ENCODE data around the gene CACNA2D2. TPM values are rescaled to one million over a fixed set of nuclear protein-coding genes. Genes with fewer than 3 reads are reported as not detected.

CACNA2D2 gene
- total RNA-seq, 5 donors from 2014 or later (not counting 1 experiment from before 2014, with no cell fraction given) = 2.6 to 8.9 (median 4.1) TPM

DNA sequence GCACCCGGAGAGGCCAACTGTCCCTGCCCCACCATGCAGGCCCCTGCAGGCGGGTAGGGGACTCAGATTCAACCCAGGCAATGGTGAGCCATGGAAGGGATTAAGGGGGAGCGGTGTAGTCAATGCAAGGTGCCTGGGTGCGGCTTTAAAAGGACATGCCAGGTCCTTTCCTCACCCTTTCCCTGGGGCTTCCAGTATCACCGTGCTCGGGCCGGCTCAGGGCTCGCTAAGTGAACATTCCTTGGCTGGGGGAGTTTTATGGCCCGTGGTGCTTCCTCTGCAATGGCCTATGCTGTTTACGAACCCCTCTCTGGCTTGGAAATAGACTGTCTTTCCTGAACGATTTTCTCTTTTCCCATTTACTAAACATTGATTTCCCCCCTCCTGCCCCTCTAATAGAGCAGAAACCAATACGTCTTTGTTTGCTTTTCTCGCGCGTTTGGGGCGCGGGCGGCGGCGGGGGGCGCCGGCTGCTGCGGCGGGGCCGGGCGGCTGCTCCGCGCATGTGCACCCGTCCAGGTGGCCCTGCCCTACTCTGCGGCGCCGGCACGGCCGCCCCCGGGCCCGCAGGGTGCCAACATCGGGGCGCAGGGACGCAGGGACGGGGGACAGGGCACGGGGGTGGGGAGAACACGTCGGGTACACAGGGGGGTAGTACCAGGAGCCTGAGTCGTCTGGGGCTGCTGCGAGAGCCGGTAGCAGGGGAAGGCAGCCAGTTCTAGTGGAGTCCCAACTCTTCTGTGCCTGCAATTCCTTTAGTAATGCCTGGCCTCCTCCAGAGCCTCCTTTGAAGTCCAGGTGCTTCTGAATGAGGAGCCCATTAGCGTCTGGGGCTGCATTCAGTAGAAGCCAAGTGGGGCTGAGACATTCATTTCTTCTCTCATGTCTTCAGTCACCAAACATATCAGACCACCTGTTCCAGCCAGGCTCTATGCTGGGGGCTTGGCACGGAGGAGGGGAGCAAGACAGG, 26.9 kb upstream of the CACNA2D2 start:
- ATAC-seq (replicated peaks in 1 of 4) (no peak), DNase-seq (no peak)
- Mint-ChIP-seq H3K36me3 (no peaks in the 10 kb centered on the region), H3K27ac (no peak overlapping the region), H3K27me3 (peaks cover 14 to 21% of the 10 kb centered on the region in 2 donors), H3K9me3 (no peaks in the 10 kb centered on the region), H3K4me3 (no peak overlapping the region), H3K4me1 (no peaks in the 10 kb centered on the region)
- no peak overlapping the region for H3K27ac ChIP-seq (ENCODE audit: low read length)
- H3K9me3 ChIP-seq = no peaks in the 10 kb centered on the region
- ChIA-PET POLR2A (no interaction called here), CTCF (no interaction called here)
- no peak overlapping the region for H3K4me3 ChIP-seq (ENCODE audit: control insufficient read depth in 1 of 2, extremely low read depth in 1 of 2, low read length in 1 of 2)
- peaks cover 0 to 75% of the 10 kb centered on the region in 2 experiments for H3K27me3 ChIP-seq (replicated peaks in 1 of 2; ENCODE audit: control insufficient read depth in 2 of 2, extremely low read depth in 1 of 2, insufficient read depth in 2 of 2, low read length in 1 of 2)
- H3K36me3 ChIP-seq (ENCODE audit: control insufficient read depth in 2 of 2, extremely low read depth in 1 of 2, insufficient read depth in 1 of 2, low read length in 1 of 2) = no peaks in the 10 kb centered on the region
- WGBS (ENCODE audit: insufficient coverage) = 18% methylated on average over 39 of the region's 48 CpGs
- no peaks in the 10 kb centered on the region for H3K4me1 ChIP-seq (ENCODE audit: control insufficient read depth in 1 of 2, extremely low read depth in 1 of 2, insufficient read depth in 2 of 2, low read length in 2 of 2)

DNA sequence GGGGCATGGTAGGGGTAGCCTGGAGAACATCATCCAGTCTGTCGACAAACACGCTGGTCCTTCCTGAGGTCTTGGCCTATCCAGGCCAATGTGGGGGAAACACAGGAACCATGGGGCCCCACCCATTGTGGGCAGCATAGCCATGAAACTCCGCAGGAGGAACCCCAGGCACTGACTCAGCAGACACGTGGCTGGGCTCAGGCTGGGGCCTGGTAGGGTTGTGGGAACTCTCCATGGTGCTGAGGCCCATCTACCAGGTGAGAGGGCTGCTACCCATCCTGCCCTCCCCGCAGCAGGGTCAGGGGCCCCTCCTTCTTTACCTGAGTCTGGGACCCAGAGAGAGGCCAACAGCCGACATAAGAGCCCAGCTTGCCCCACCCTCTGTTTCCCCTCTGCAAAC, 22.6 kb upstream of the CACNA2D2 start:
- Mint-ChIP-seq H3K27me3 (peaks cover 4 to 13% of the 10 kb centered on the region in 2 donors), H3K9me3 (no peaks in the 10 kb centered on the region), H3K4me3 (no peak overlapping the region), H3K36me3 (no peaks in the 10 kb centered on the region), H3K27ac (no peak overlapping the region), H3K4me1 (no peaks in the 10 kb centered on the region)
- DNase-seq = peak in 21 of 35 experiments; percentile 3 to 50 (median 24)
- Histone ChIP-seq H3K36me3 (ENCODE audit: control insufficient read depth in 2 of 2, extremely low read depth in 1 of 2, insufficient read depth in 1 of 2, low read length in 1 of 2) (no peaks in the 10 kb centered on the region), H3K4me3 (ENCODE audit: control insufficient read depth in 1 of 2, extremely low read depth in 1 of 2, low read length in 1 of 2) (no peak overlapping the region), H3K4me1 (ENCODE audit: control insufficient read depth in 1 of 2, extremely low read depth in 1 of 2, insufficient read depth in 2 of 2, low read length in 2 of 2) (no peaks in the 10 kb centered on the region), H3K9me3 (no peaks in the 10 kb centered on the region), H3K27ac (ENCODE audit: low read length) (no peak overlapping the region), H3K27me3 (replicated peaks in 1 of 2; ENCODE audit: control insufficient read depth in 2 of 2, extremely low read depth in 1 of 2, insufficient read depth in 2 of 2, low read length in 1 of 2) (peaks cover 0 to 46% of the 10 kb centered on the region in 2 experiments)
- ATAC-seq (replicated peaks in 1 of 4) = peak; percentile 24 to 63 (median 40)
- WGBS (ENCODE audit: insufficient coverage) = 7% methylated on average over 5 of the region's 6 CpGs
- POLR2A ChIA-PET = no interaction called here
- CTCF ChIA-PET = no interaction called here

DNA sequence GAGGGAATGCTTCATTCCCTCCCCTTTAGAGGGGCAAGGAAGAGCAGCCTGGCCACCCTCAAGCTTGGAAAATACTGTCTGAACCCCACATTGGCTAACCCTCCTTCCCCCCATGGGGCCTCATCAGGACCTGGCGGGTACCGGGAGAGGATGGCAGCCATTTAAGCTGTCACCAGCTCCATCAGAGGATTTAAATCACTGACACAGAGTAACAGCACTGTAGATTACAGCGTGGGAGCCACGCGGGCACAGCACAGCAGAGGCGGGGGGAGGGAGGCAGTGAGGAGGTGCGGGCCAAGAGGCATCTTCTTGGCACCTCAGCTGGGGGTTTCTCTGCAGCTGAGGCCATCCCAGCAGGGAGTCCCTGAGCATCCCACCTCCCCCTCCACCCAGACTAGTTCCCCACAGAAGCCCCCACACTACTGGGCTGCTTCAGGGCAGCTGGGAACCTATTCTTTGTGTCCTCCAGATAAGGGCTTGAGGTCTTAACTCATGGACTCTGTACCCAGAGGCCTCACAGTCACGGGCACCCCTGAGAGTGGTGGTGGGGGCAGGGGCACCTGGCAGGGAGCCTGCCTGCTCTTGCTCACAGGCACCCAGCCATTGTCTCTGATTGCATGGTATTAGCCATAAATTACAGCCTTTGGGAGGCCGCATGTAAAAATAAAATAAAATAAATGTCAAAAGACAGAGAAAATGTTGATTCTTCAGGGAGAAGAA, 21.9 kb upstream of the CACNA2D2 start:
- ChIA-PET POLR2A (no interaction called here), CTCF (interaction anchor here in 1 of 2 donors (0.6 kb wide), 1 partner anchor 10 kb away, joined by 5 read pairs; no protein-coding TSS in a partner anchor)
- no peaks in the 10 kb centered on the region for H3K4me1 ChIP-seq (ENCODE audit: control insufficient read depth in 1 of 2, extremely low read depth in 1 of 2, insufficient read depth in 2 of 2, low read length in 2 of 2)
- H3K27me3 ChIP-seq (replicated peaks in 1 of 2; ENCODE audit: control insufficient read depth in 2 of 2, extremely low read depth in 1 of 2, insufficient read depth in 2 of 2, low read length in 1 of 2) = peaks cover 0 to 40% of the 10 kb centered on the region in 2 experiments
- no peak for DNase-seq
- WGBS (ENCODE audit: insufficient coverage) = 61% methylated on average over 2 of the region's 9 CpGs
- H3K27ac Mint-ChIP-seq = no peak overlapping the region
- H3K27ac ChIP-seq (ENCODE audit: low read length) = no peak overlapping the region
- no peak overlapping the region for H3K4me3 ChIP-seq (ENCODE audit: control insufficient read depth in 1 of 2, extremely low read depth in 1 of 2, low read length in 1 of 2)
- H3K9me3 Mint-ChIP-seq = no peaks in the 10 kb centered on the region
- peaks cover 4 to 13% of the 10 kb centered on the region in 2 donors for H3K27me3 Mint-ChIP-seq
- no peaks in the 10 kb centered on the region for H3K9me3 ChIP-seq
- H3K36me3 ChIP-seq (ENCODE audit: control insufficient read depth in 2 of 2, extremely low read depth in 1 of 2, insufficient read depth in 1 of 2, low read length in 1 of 2) = no peaks in the 10 kb centered on the region
- no peak overlapping the region for H3K4me3 Mint-ChIP-seq
- no peaks in the 10 kb centered on the region for H3K4me1 Mint-ChIP-seq
- no peak for ATAC-seq (replicated peaks in 1 of 4)
- H3K36me3 Mint-ChIP-seq = no peaks in the 10 kb centered on the region

DNA sequence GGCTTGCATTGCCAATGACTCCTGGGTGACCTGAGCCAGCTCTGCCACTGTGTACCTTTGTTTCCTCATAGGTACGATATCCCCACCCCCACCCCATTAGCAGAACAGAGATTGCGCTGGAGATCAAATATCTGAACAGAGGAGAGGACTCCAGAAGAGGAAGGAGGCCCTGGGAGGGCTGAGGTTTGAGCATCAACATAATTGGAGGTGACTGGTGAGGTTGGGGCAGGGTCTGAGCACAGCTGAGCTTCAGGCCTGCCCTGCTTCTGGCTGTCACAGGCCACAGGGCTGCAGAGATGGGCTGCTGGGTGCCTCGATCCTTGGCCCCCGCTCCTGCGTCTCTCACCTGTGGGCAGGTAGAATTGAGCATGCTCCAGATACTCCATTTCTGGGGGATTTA, 21.3 kb upstream of the CACNA2D2 start:
- H3K36me3 Mint-ChIP-seq = no peaks in the 10 kb centered on the region
- H3K9me3 ChIP-seq = no peaks in the 10 kb centered on the region

DNA sequence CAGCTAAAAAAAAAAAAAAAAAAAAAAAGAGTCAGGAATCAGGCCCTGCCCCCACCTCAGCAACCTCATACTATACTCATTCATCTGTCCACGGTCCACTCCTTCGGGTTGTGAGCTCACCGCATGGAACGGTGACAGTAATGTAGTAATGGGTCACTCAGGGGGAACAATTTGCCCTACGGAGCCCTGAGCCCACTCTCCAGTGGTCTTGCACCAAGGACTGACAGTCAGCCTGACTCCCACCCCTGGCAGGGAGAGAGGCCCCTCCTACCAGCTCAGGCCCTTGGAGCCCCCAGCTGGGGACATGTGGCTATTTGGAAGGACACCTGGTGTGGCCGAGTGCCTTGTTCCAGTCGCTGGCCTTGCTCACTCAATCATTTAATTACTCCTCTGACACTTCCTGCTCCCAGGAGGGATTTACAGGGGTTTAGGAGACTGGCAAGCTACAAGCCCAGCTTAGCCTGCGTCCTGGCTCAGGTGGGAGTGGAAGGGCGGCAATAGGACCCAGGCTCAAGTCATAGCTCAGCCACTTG, 19.9 kb upstream of the CACNA2D2 start:
- Mint-ChIP-seq H3K27ac (no peak overlapping the region), H3K9me3 (no peaks in the 10 kb centered on the region), H3K4me3 (no peak overlapping the region), H3K4me1 (peaks cover 8 to 9% (median 8%) of the 10 kb centered on the region in 3 donors), H3K36me3 (no peaks in the 10 kb centered on the region), H3K27me3 (peaks cover 5 to 7% of the 10 kb centered on the region in 2 donors)
- no peak overlapping the region for H3K27ac ChIP-seq (ENCODE audit: low read length)
- H3K4me1 ChIP-seq (ENCODE audit: control insufficient read depth in 1 of 2, extremely low read depth in 1 of 2, insufficient read depth in 2 of 2, low read length in 2 of 2) = peaks cover 0 to 3% of the 10 kb centered on the region in 2 experiments
- ATAC-seq (replicated peaks in 1 of 4) = no peak
- no peak for DNase-seq
- H3K36me3 ChIP-seq (ENCODE audit: control insufficient read depth in 2 of 2, extremely low read depth in 1 of 2, insufficient read depth in 1 of 2, low read length in 1 of 2) = no peaks in the 10 kb centered on the region
- no peaks in the 10 kb centered on the region for H3K9me3 ChIP-seq
- H3K4me3 ChIP-seq (ENCODE audit: control insufficient read depth in 1 of 2, extremely low read depth in 1 of 2, low read length in 1 of 2) = no peak overlapping the region
- 78% methylated on average over 2 of the region's 9 CpGs for WGBS (ENCODE audit: insufficient coverage)
- ChIA-PET CTCF (interaction anchor here (0.6 to 0.7 kb wide), 3 partner anchors 9 to 1046 kb away, joined by 3 to 6 read pairs (median 3); no protein-coding TSS in a partner anchor), POLR2A (interaction anchor here in 1 of 2 donors (0.5 kb wide), 1 partner anchor 47 kb away, joined by 3 read pairs; no protein-coding TSS in a partner anchor)
- peaks cover 0 to 30% of the 10 kb centered on the region in 2 experiments for H3K27me3 ChIP-seq (replicated peaks in 1 of 2; ENCODE audit: control insufficient read depth in 2 of 2, extremely low read depth in 1 of 2, insufficient read depth in 2 of 2, low read length in 1 of 2)

More for the DNA sequence above, 21.3 kb upstream of the CACNA2D2 start:
- Mint-ChIP-seq H3K9me3 (no peaks in the 10 kb centered on the region), H3K27ac (no peak overlapping the region), H3K4me1 (peaks cover 0 to under 1% (median under 1%) of the 10 kb centered on the region in 3 donors), H3K4me3 (no peak overlapping the region), H3K27me3 (peaks cover 3 to 12% of the 10 kb centered on the region in 2 donors)
- peaks cover 0 to 35% of the 10 kb centered on the region in 2 experiments for H3K27me3 ChIP-seq (replicated peaks in 1 of 2; ENCODE audit: control insufficient read depth in 2 of 2, extremely low read depth in 1 of 2, insufficient read depth in 2 of 2, low read length in 1 of 2)
- H3K27ac ChIP-seq (ENCODE audit: low read length) = no peak overlapping the region
- ATAC-seq (replicated peaks in 1 of 4) = no peak
- no peaks in the 10 kb centered on the region for H3K36me3 ChIP-seq (ENCODE audit: control insufficient read depth in 2 of 2, extremely low read depth in 1 of 2, insufficient read depth in 1 of 2, low read length in 1 of 2)
- ChIA-PET CTCF (interaction anchor here in 1 of 2 donors (0.6 kb wide), 1 partner anchor 11 kb away, joined by 5 read pairs; no protein-coding TSS in a partner anchor), POLR2A (no interaction called here)
- no peak overlapping the region for H3K4me3 ChIP-seq (ENCODE audit: control insufficient read depth in 1 of 2, extremely low read depth in 1 of 2, low read length in 1 of 2)
- 80% methylated on average over 3 of the region's 5 CpGs for WGBS (ENCODE audit: insufficient coverage)
- DNase-seq = no peak
- no peaks in the 10 kb centered on the region for H3K4me1 ChIP-seq (ENCODE audit: control insufficient read depth in 1 of 2, extremely low read depth in 1 of 2, insufficient read depth in 2 of 2, low read length in 2 of 2)

DNA sequence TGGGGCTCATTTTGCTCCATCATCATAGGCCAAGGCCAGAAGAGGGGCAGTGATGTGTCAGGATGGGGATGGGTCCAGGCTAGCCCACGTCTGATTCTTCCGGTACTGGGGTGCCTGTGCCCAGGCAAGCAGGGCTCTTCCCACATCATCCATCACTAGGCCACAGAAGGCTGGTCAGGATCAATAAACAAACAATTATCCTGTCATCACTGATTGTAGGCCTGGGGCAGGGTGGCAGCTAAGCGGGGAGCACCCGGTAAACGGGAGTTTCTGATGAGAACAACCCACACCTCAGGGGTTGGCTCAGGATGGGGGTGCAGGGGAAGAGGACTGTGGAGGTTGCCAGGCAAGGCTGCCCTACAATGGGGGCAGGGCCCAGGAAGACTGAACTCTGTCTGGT, 18.1 kb upstream of the CACNA2D2 start:
- ChIA-PET CTCF (no interaction called here), POLR2A (no interaction called here)
- H3K4me1 ChIP-seq (ENCODE audit: control insufficient read depth in 1 of 2, extremely low read depth in 1 of 2, insufficient read depth in 2 of 2, low read length in 2 of 2) = peaks cover 0 to 3% of the 10 kb centered on the region in 2 experiments

More for the DNA sequence above, 18.1 kb upstream of the CACNA2D2 start:
- no peak overlapping the region for H3K4me3 ChIP-seq (ENCODE audit: control insufficient read depth in 1 of 2, extremely low read depth in 1 of 2, low read length in 1 of 2)
- no peaks in the 10 kb centered on the region for H3K9me3 Mint-ChIP-seq
- WGBS (ENCODE audit: insufficient coverage) = no CpG with 5 or more reads among the region's 5 CpGs
- H3K27ac ChIP-seq (ENCODE audit: low read length) = no peak overlapping the region
- no peak overlapping the region for H3K27ac Mint-ChIP-seq
- H3K4me1 Mint-ChIP-seq = peaks cover 8 to 11% (median 10%) of the 10 kb centered on the region in 3 donors
- H3K9me3 ChIP-seq = no peaks in the 10 kb centered on the region
- ATAC-seq (replicated peaks in 1 of 4) = no peak
- peaks cover 7% of the 10 kb centered on the region in 2 donors for H3K27me3 Mint-ChIP-seq
- H3K36me3 ChIP-seq (ENCODE audit: control insufficient read depth in 2 of 2, extremely low read depth in 1 of 2, insufficient read depth in 1 of 2, low read length in 1 of 2) = no peaks in the 10 kb centered on the region
- no peak overlapping the region for H3K4me3 Mint-ChIP-seq
- no peak for DNase-seq
- peaks cover 0 to 27% of the 10 kb centered on the region in 2 experiments for H3K27me3 ChIP-seq (replicated peaks in 1 of 2; ENCODE audit: control insufficient read depth in 2 of 2, extremely low read depth in 1 of 2, insufficient read depth in 2 of 2, low read length in 1 of 2)
- no peaks in the 10 kb centered on the region for H3K36me3 Mint-ChIP-seq
